ENCODE measurements around the gene PYHIN1. TPM values are rescaled to one million over a fixed set of nuclear protein-coding genes. Genes with fewer than 3 reads are reported as not detected.
"Not testable (repeated sequence)": the region's sequence is repeated elsewhere in the genome, so short reads cannot be mapped to it uniquely, and the experiment has no call there.

PYHIN1 gene
- total RNA-seq, 1 donor from 2014 or later = 10.4 TPM

GRCh38 chr1:158996998-158997397 is 65.6 kb downstream of the PYHIN1 start:
- no peak overlapping the region for H3K27ac Mint-ChIP-seq
- intact Hi-C loops (cut with micrococcal nuclease) = no loop called here
- peaks cover 32% of the 10 kb centered on the region for H3K4me1 Mint-ChIP-seq
- DNase-seq = no peak
- peaks cover 19% of the 10 kb centered on the region for H3K9me3 Mint-ChIP-seq
- peaks cover 34% of the 10 kb centered on the region for H3K36me3 Mint-ChIP-seq (ENCODE audit: low read depth)
- H3K27me3 Mint-ChIP-seq = no peaks in the 10 kb centered on the region
- H3K4me3 Mint-ChIP-seq = no peak overlapping the region

- no peak overlapping the region for H3K27ac Mint-ChIP-seq
- H3K27me3 Mint-ChIP-seq = no peaks in the 10 kb centered on the region
- DNase-seq = no peak
- peak overlapping the region; percentile 7 for H3K4me3 Mint-ChIP-seq
- peaks cover 32% of the 10 kb centered on the region for H3K4me1 Mint-ChIP-seq
- peaks cover 12% of the 10 kb centered on the region for H3K9me3 Mint-ChIP-seq
- H3K36me3 Mint-ChIP-seq (ENCODE audit: low read depth) = peaks cover 23% of the 10 kb centered on the region
- intact Hi-C loops (cut with micrococcal nuclease) = loop anchor here (1.0 to 2.0 kb wide), 3 partner anchors 205 to 795 kb away; no protein-coding TSS in a partner anchor
Measured at GRCh38 chr1:158998037-158998780, 66.9 kb downstream of the PYHIN1 start.

GRCh38 chr1:158998781-158999161 is 67.4 kb downstream of the PYHIN1 start:
- Mint-ChIP-seq H3K36me3 (ENCODE audit: low read depth) (peaks cover 19% of the 10 kb centered on the region), H3K4me3 (peak overlapping the region; percentile 7), H3K9me3 (peaks cover 9% of the 10 kb centered on the region), H3K27me3 (no peaks in the 10 kb centered on the region), H3K4me1 (peaks cover 32% of the 10 kb centered on the region), H3K27ac (no peak overlapping the region)
- intact Hi-C loops (cut with micrococcal nuclease) = loop anchor here (1.0 to 2.0 kb wide), 3 partner anchors 206 to 795 kb away; no protein-coding TSS in a partner anchor
- DNase-seq = peak; percentile 87

GRCh38 chr1:158999316-159000069 is 68.1 kb downstream of the PYHIN1 start:
- H3K27me3 Mint-ChIP-seq = no peaks in the 10 kb centered on the region

GRCh38 chr1:159000070-159000409 is 68.7 kb downstream of the PYHIN1 start:
- Mint-ChIP-seq H3K4me1 (peaks cover 32% of the 10 kb centered on the region), H3K36me3 (ENCODE audit: low read depth) (peaks cover 13% of the 10 kb centered on the region), H3K27ac (no peak overlapping the region), H3K27me3 (no peaks in the 10 kb centered on the region), H3K9me3 (peaks cover under 1% of the 10 kb centered on the region), H3K4me3 (no peak overlapping the region)
- intact Hi-C loops (cut with micrococcal nuclease) = loop anchor here (10.0 kb wide), 1 partner anchor 625 kb away; no protein-coding TSS in a partner anchor
- DNase-seq = no peak

More at GRCh38 chr1:158999316-159000069, 68.1 kb downstream of the PYHIN1 start:
- intact Hi-C loops (cut with micrococcal nuclease) = loop anchor here (2.0 to 10.0 kb wide), 2 partner anchors 207 to 625 kb away; no protein-coding TSS in a partner anchor
- Mint-ChIP-seq H3K9me3 (peaks cover 6% of the 10 kb centered on the region), H3K4me3 (no peak overlapping the region), H3K27ac (peak overlapping the region; percentile 17), H3K4me1 (peaks cover 32% of the 10 kb centered on the region), H3K36me3 (ENCODE audit: low read depth) (peaks cover 16% of the 10 kb centered on the region)
- no peak for DNase-seq

GRCh38 chr1:159000625-159001024 is 69.3 kb downstream of the PYHIN1 start:
- Mint-ChIP-seq H3K27ac (peak overlapping the region; percentile 9), H3K4me3 (no peak overlapping the region), H3K9me3 (peaks cover 3% of the 10 kb centered on the region), H3K36me3 (ENCODE audit: low read depth) (peaks cover 14% of the 10 kb centered on the region), H3K27me3 (no peaks in the 10 kb centered on the region), H3K4me1 (peaks cover 33% of the 10 kb centered on the region)
- intact Hi-C loops (cut with micrococcal nuclease) = loop anchor here (10.0 kb wide), 1 partner anchor 626 kb away; no protein-coding TSS in a partner anchor
- DNase-seq = no peak

- H3K27me3 Mint-ChIP-seq = no peaks in the 10 kb centered on the region
- peaks cover 36% of the 10 kb centered on the region for H3K4me1 Mint-ChIP-seq
- intact Hi-C loops (cut with micrococcal nuclease) = loop anchor here (5.0 to 10.0 kb wide), 2 partner anchors 288 to 630 kb away; no protein-coding TSS in a partner anchor
- DNase-seq = no peak
- peak overlapping the region; percentile 35 for H3K27ac Mint-ChIP-seq
- H3K9me3 Mint-ChIP-seq = peaks cover 11% of the 10 kb centered on the region
- H3K4me3 Mint-ChIP-seq = no peak overlapping the region
- peaks cover 28% of the 10 kb centered on the region for H3K36me3 Mint-ChIP-seq (ENCODE audit: low read depth)
Measured at GRCh38 chr1:159005161-159005560, 73.8 kb downstream of the PYHIN1 start.

GRCh38 chr1:159005676-159006075 is 74.3 kb downstream of the PYHIN1 start:
- Mint-ChIP-seq H3K9me3 (peaks cover 11% of the 10 kb centered on the region), H3K27ac (peak overlapping the region; percentile 35), H3K4me3 (no peak overlapping the region), H3K27me3 (no peaks in the 10 kb centered on the region), H3K36me3 (ENCODE audit: low read depth) (peaks cover 31% of the 10 kb centered on the region), H3K4me1 (peaks cover 33% of the 10 kb centered on the region)
- DNase-seq = no peak
- intact Hi-C loops (cut with micrococcal nuclease) = loop anchor here (5.0 to 10.0 kb wide), 2 partner anchors 288 to 631 kb away; no protein-coding TSS in a partner anchor

GRCh38 chr1:159006210-159006807 is 75.0 kb downstream of the PYHIN1 start:
- H3K9me3 Mint-ChIP-seq = peaks cover 11% of the 10 kb centered on the region
- not testable (repeated sequence) for H3K27ac Mint-ChIP-seq, H3K4me3 Mint-ChIP-seq, DNase-seq, H3K27me3 Mint-ChIP-seq
- peaks cover 33% of the 10 kb centered on the region for H3K36me3 Mint-ChIP-seq (ENCODE audit: low read depth)
- intact Hi-C loops (cut with micrococcal nuclease) = loop anchor here (5.0 to 10.0 kb wide), 2 partner anchors 289 to 632 kb away; no protein-coding TSS in a partner anchor
- peaks cover 32% of the 10 kb centered on the region for H3K4me1 Mint-ChIP-seq

- intact Hi-C loops (cut with micrococcal nuclease) = loop anchor here (5.0 to 10.0 kb wide), 2 partner anchors 290 to 633 kb away; no protein-coding TSS in a partner anchor
- Mint-ChIP-seq H3K4me3 (peak overlapping the region; percentile 35), H3K4me1 (peaks cover 36% of the 10 kb centered on the region), H3K27ac (peak overlapping the region; percentile 64), H3K9me3 (peaks cover 11% of the 10 kb centered on the region), H3K27me3 (no peaks in the 10 kb centered on the region), H3K36me3 (ENCODE audit: low read depth) (peaks cover 43% of the 10 kb centered on the region)
- no peak for DNase-seq
Measured at GRCh38 chr1:159007726-159008125, 76.4 kb downstream of the PYHIN1 start.

GRCh38 chr1:159008744-159009188 is 77.4 kb downstream of the PYHIN1 start:
- Mint-ChIP-seq H3K4me3 (peak overlapping the region; percentile 92), H3K27ac (peak overlapping the region; percentile 98), H3K36me3 (ENCODE audit: low read depth) (peaks cover 53% of the 10 kb centered on the region), H3K4me1 (peaks cover 41% of the 10 kb centered on the region), H3K27me3 (no peaks in the 10 kb centered on the region), H3K9me3 (peaks cover 11% of the 10 kb centered on the region)
- peak; percentile 90 for DNase-seq
- intact Hi-C loops (cut with micrococcal nuclease) = loop anchor here (1.0 to 10.0 kb wide), 7 partner anchors 38 to 634 kb away; partner anchors contain the start of gene AIM2

GRCh38 chr1:159009287-159009686 is 77.9 kb downstream of the PYHIN1 start:
- H3K36me3 Mint-ChIP-seq (ENCODE audit: low read depth) = peaks cover 58% of the 10 kb centered on the region
- H3K27ac Mint-ChIP-seq = peak overlapping the region; percentile 98
- H3K27me3 Mint-ChIP-seq = no peaks in the 10 kb centered on the region
- H3K4me1 Mint-ChIP-seq = peaks cover 46% of the 10 kb centered on the region
- intact Hi-C loops (cut with micrococcal nuclease) = loop anchor here (1.0 to 10.0 kb wide), 7 partner anchors 37 to 634 kb away; partner anchors contain the start of gene AIM2
- DNase-seq = peak; percentile 68
- peaks cover 11% of the 10 kb centered on the region for H3K9me3 Mint-ChIP-seq
- H3K4me3 Mint-ChIP-seq = peak overlapping the region; percentile 92

GRCh38 chr1:159009704-159010361 is 78.5 kb downstream of the PYHIN1 start, which contains the start of gene IFI16:
TSS of gene IFI16 (plus strand) at chr1:159009907. CDS start at chr1:159014681, 4,774 bp downstream.
- Mint-ChIP-seq H3K9me3 (peaks cover 11% of the 10 kb centered on the region), H3K4me3 (peak within 1 kb of the TSS; percentile 92), H3K27me3 (no peaks in the 10 kb centered on the region), H3K27ac (peak within 1 kb of the TSS; percentile 98), H3K4me1 (peaks cover 52% of the 10 kb centered on the region), H3K36me3 (ENCODE audit: low read depth) (peaks cover 64% of the 10 kb centered on the region)
- DNase-seq = peak; percentile 93
- intact Hi-C loops (cut with micrococcal nuclease) = loop anchor here (1.0 to 10.0 kb wide), 8 partner anchors 36 to 1635 kb away; partner anchors contain the start of genes AIM2 and SLAMF1

Measured in activated CD4-positive, alpha-beta T cell treated with anti-CD3 and anti-CD28 coated beads, Interleukin-2, amount 10 ng/mL, durations not matched to agents 24 days and 14 days (primary cell).